Endothelial cell of umbilical vein (primary cell): Measurements from ENCODE around the gene ALOX15B. TPM values are rescaled to one million over a fixed set of nuclear protein-coding genes. Genes with fewer than 3 reads are reported as not detected.

Experiments
- BruUV-seq: library from RNA; stranded (reverse); fragments of 400-500 nt; replicated peaks from 2 replicates; lab custom pipeline; 2021; lab: Mats Ljungman, UMichigan
- CTCF ChIA-PET: fragments of 300-600, 350-600 bp; sonication (Branson Sonifier 250); formaldehyde crosslinking; loops from one replicate; lab custom pipeline; 2021; ENCODE audit warnings: antibody characterized with exemption, inconsistent platforms; lab: Charles Lee
- POLR2A ChIA-PET: fragments of 300-600, 350-600 bp; sonication (Branson Sonifier 250); formaldehyde crosslinking; loops from one replicate; lab custom pipeline; 2021; ENCODE audit warnings: antibody characterized with exemption, inconsistent platforms; lab: Charles Lee
- DNase-seq: peaks from one replicate; pipeline ENCODE4 v3.0.0-alpha.2; 2011; ENCODE audit warnings: low read depth, low spot score
- FAIRE-seq: peaks from 2 replicates; lab custom pipeline; 2011; peaks lifted over from hg19 to GRCh38; lab: Jason Lieb, UNC
- H2AFZ ChIP-seq: 2 replicates; pipeline ENCODE4 v1.6.0; 2012; ENCODE audit warnings: low read depth, low read length, control low read depth, inconsistent platforms
- H3K27ac ChIP-seq: 2 replicates; pipeline ENCODE4 v1.5.1; 2011; ENCODE audit warnings: low read depth, mild to moderate bottlenecking, control low read depth, low read length, moderate library complexity; ENCODE audit not compliant: insufficient read depth
- H3K27me3 ChIP-seq, 2 experiments: 2 replicates each; pipeline versions ENCODE4 v1.6.0 to v1.6.1; 2011; ENCODE audit warnings: low read length in 2 of 2, mixed read lengths in 1 of 2; ENCODE audit not compliant: control insufficient read depth in 2 of 2, insufficient read depth in 2 of 2
- H3K36me3 ChIP-seq, 2 experiments: 2 replicates in 1 of 2; 3 replicates in 1 of 2; pipeline ENCODE4 v1.5.1; 2011; ENCODE audit warnings: low read length in 2 of 2, mild to moderate bottlenecking in 1 of 2, moderate library complexity in 1 of 2; ENCODE audit not compliant: control insufficient read depth in 2 of 2, insufficient read depth in 2 of 2; ENCODE audit errors: extremely low read depth in 1 of 2
- H3K4me1 ChIP-seq: 3 replicates; pipeline ENCODE4 v1.5.1; 2011; ENCODE audit warnings: mild to moderate bottlenecking, low read length; ENCODE audit not compliant: control insufficient read depth, insufficient read depth; ENCODE audit errors: extremely low read depth
- H3K4me2 ChIP-seq: 2 replicates; pipeline ENCODE4 v1.6.1; 2011; ENCODE audit warnings: low read length, control low read depth, mixed read lengths; ENCODE audit not compliant: insufficient read depth
- H3K4me3 ChIP-seq, 3 experiments: fragments of 200-600 bp in 1 of 3; sonication (generic), shearing (Covaris generic) in 1 of 3; replicated peaks in 1 of 3; 2 replicates each; pipeline ENCODE4 v1.5.1; 2011 to 2016; ENCODE audit warnings: control low read depth in 3 of 3, low read length in 3 of 3, mild to moderate bottlenecking in 2 of 3, inconsistent platforms in 1 of 3, low read depth in 1 of 3, moderate library complexity in 1 of 3; ENCODE audit not compliant: insufficient read depth in 1 of 3
- H3K79me2 ChIP-seq: 2 replicates; pipeline ENCODE4 v1.6.0; 2012; ENCODE audit warnings: low read length, inconsistent platforms; ENCODE audit not compliant: control insufficient read depth, insufficient read depth
- H3K9ac ChIP-seq: replicated peaks from 2 replicates; pipeline ENCODE3; 2011; ENCODE audit warnings: low read length, control low read depth; ENCODE audit not compliant: insufficient read depth; ENCODE audit errors: extremely low read depth
- H3K9me1 ChIP-seq: replicated peaks from 3 replicates; pipeline ENCODE4 v1.6.0; 2011; ENCODE audit warnings: mild to moderate bottlenecking, low read length; ENCODE audit not compliant: control insufficient read depth, insufficient read depth; ENCODE audit errors: extremely low read depth
- H3K9me3 ChIP-seq: replicated peaks from 2 replicates; pipeline ENCODE4 v1.5.1; 2012; ENCODE audit warnings: low read length, inconsistent platforms; ENCODE audit not compliant: control insufficient read depth, insufficient read depth
- H4K20me1 ChIP-seq: replicated peaks from 2 replicates; pipeline ENCODE3; 2011; ENCODE audit warnings: mild to moderate bottlenecking, low read length; ENCODE audit not compliant: control insufficient read depth, insufficient read depth; ENCODE audit errors: extremely low read depth
- EZH2 ChIP-seq: IDR thresholded peaks from 2 replicates; pipeline ENCODE4 v1.6.1; 2012; ENCODE audit warnings: borderline replicate concordance, low read depth, mild to moderate bottlenecking, moderate library complexity, low read length, inconsistent platforms; ENCODE audit not compliant: severe bottlenecking
- FOS ChIP-seq: IDR thresholded peaks from 2 replicates; pipeline ENCODE4 v1.6.1; 2011; ENCODE audit warnings: mild to moderate bottlenecking, low read length, moderate library complexity, borderline replicate concordance; ENCODE audit not compliant: insufficient read depth
- GATA2 ChIP-seq: IDR thresholded peaks from 2 replicates; pipeline ENCODE4 v1.7.0; 2011; ENCODE audit warnings: low read depth, mild to moderate bottlenecking, moderate library complexity, mixed read lengths, low read length; ENCODE audit not compliant: insufficient read length, insufficient read depth
- JUN ChIP-seq: IDR thresholded peaks from 2 replicates; pipeline ENCODE4 v1.6.1; 2011; ENCODE audit warnings: borderline replicate concordance, low read depth; ENCODE audit not compliant: insufficient read length, insufficient read depth
- MYC ChIP-seq: IDR thresholded peaks from one replicate; pipeline ENCODE4 v1.6.1; 2011; ENCODE audit warnings: mild to moderate bottlenecking, low read depth, low read length
- POLR2A ChIP-seq: IDR thresholded peaks from 2 replicates; pipeline ENCODE4 v1.6.1; 2012; ENCODE audit warnings: low read depth, mild to moderate bottlenecking, control low read depth, low read length
- POLR2AphosphoS5 ChIP-seq: IDR thresholded peaks from 2 replicates; pipeline ENCODE4 v1.6.1; 2012; ENCODE audit warnings: low read depth, mild to moderate bottlenecking, control low read depth, low read length, moderate library complexity; ENCODE audit not compliant: insufficient read depth
- dilution Hi-C: fragments of 300-500 bp; cut with MboI; formaldehyde crosslinking; loops from one replicate; pipeline ENCODE4 v1.15.0; 2019; ENCODE audit warnings: low sequenced_read_pairs; ENCODE audit not compliant: extremely low pct_ligation_motif_present
- intact Hi-C: fragments of 100-400 bp; cut with micrococcal nuclease; formaldehyde crosslinking; loops from one replicate; pipeline ENCODE4 v1.10.0; 2022
- polyA plus RNA-seq, 4 experiments: library from polyadenylated mRNA; depleted of rRNA in 3 of 4; stranded (reverse) in 3 of 4; unstranded in 1 of 4; fragments of >200 nt; gene quantifications; 2 replicates each; pipeline versions ENCODE4 v1.2.1 to v1.2.3, GENCODE V29; 2011 to 2012; ENCODE audit warnings: missing spikeins in 1 of 4
- total RNA-seq: library from RNA; stranded (reverse); gene quantifications from 2 replicates; pipeline ENCODE4 v1.2.3, GENCODE V29; 2021
- TF ChIP-seq, protein P1 (sequence below): IDR thresholded peaks from 2 replicates; pipeline ENCODE4 v1.6.1; 2011; ENCODE audit not compliant: insufficient read depth, insufficient read length
- TF ChIP-seq, protein P2 (sequence below), 2 donors: IDR thresholded peaks; 1 replicate in 1 of 2; 2 replicates in 1 of 2; pipeline ENCODE4 v1.5.1; 2011; ENCODE audit warnings: low read length in 2 of 2, mild to moderate bottlenecking in 2 of 2, moderate library complexity in 2 of 2, control low read depth in 1 of 2, inconsistent platforms in 1 of 2, low read depth in 1 of 2; ENCODE audit not compliant: insufficient read depth in 1 of 2; ENCODE audit errors: extremely low read depth in 1 of 2

Gene ALOX15B
- total and polyA plus RNA-seq, 2 donors (not counting 3 experiments of a cell fraction or from before 2014, with no cell fraction given) = not detected

DNA sequence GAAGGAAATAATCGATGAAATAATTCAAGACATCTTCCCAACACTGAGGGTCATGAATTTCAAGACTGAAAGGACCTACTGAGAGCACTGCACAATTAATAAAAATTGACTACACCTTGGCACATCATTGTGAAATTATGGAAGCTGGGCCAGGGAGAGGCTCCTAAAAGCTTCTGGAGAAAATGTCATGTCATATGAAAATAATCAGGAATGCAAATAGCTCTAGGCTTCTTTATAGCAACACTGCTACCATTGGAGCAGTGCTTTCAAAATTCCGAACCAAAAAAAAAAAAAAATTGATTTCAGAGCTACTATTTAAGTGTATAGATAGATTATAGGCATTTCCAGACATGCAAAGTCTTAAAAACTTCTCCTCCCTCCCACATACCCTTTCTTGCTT lies 6.4 kb upstream of the ALOX15B start:
- no peak for DNase-seq
- no peak overlapping the region for H3K9ac ChIP-seq
- H3K4me2 ChIP-seq = no peak overlapping the region
- ChIA-PET POLR2A (no interaction called here), CTCF (interaction anchor here (0.6 to 2.3 kb wide), 4 partner anchors 9 to 42 kb away, joined by 3 to 12 read pairs (median 4); no protein-coding TSS in a partner anchor)
- intact Hi-C loops (no loop called here), dilution Hi-C loops (no loop called here)
- no peaks in the 10 kb centered on the region for H3K36me3 ChIP-seq
- no peaks in the 10 kb centered on the region for H3K4me1 ChIP-seq
- H2AFZ ChIP-seq = no peak overlapping the region
- no peak overlapping the region for H3K4me3 ChIP-seq
- no TSS peak for BruUV-seq
- no peak overlapping the region for H3K27ac ChIP-seq
- no peaks in the 10 kb centered on the region for H3K9me3 ChIP-seq
- H3K27me3 ChIP-seq = peaks cover 9 to 15% of the 10 kb centered on the region in 2 experiments
- TF ChIP-seq EZH2 = no peak
- no peak for TF ChIP-seq POLR2AphosphoS5
- TF ChIP-seq, protein P1, sequence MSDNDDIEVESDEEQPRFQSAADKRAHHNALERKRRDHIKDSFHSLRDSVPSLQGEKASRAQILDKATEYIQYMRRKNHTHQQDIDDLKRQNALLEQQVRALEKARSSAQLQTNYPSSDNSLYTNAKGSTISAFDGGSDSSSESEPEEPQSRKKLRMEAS = no peak
- TF ChIP-seq GATA2 = no peak
- TF ChIP-seq, protein P2, sequence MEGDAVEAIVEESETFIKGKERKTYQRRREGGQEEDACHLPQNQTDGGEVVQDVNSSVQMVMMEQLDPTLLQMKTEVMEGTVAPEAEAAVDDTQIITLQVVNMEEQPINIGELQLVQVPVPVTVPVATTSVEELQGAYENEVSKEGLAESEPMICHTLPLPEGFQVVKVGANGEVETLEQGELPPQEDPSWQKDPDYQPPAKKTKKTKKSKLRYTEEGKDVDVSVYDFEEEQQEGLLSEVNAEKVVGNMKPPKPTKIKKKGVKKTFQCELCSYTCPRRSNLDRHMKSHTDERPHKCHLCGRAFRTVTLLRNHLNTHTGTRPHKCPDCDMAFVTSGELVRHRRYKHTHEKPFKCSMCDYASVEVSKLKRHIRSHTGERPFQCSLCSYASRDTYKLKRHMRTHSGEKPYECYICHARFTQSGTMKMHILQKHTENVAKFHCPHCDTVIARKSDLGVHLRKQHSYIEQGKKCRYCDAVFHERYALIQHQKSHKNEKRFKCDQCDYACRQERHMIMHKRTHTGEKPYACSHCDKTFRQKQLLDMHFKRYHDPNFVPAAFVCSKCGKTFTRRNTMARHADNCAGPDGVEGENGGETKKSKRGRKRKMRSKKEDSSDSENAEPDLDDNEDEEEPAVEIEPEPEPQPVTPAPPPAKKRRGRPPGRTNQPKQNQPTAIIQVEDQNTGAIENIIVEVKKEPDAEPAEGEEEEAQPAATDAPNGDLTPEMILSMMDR (IDR thresholded peaks at IDR 0.05; ENCODE audit: extremely low read depth in 1 of 2, insufficient read depth in 1 of 2, low read depth in 1 of 2, low read length in 2 of 2) = no peak
- no peak for TF ChIP-seq JUN
- no peak for TF ChIP-seq FOS
- no peak for TF ChIP-seq POLR2A
- no peak for TF ChIP-seq MYC
- no peaks in the 10 kb centered on the region for H3K79me2 ChIP-seq
- H3K9me1 ChIP-seq = no peaks in the 10 kb centered on the region
- no peak for FAIRE-seq
- H4K20me1 ChIP-seq = no peaks in the 10 kb centered on the region
